Occipital lobe (tissue), 2 donors: ENCODE measurements around the gene PAQR8. TPM values are rescaled to one million over a fixed set of nuclear protein-coding genes. Genes with fewer than 3 reads are reported as not detected.
"Not testable (repeated sequence)": the region's sequence is repeated elsewhere in the genome, so short reads cannot be mapped to it uniquely, and the experiment has no call there.

Experiments used
- DNase-seq: peaks from one replicate; lab custom pipeline; 2025; lab: John Stamatoyannopoulos, UW
- total RNA-seq: library from RNA; depleted of rRNA; stranded (reverse); fragments of >200 nt; gene quantifications from one replicate; pipeline ENCODE4 v1.2.3, GENCODE V29; 2014

The PAQR8 gene
- total RNA-seq, 1 donor from 2014 or later = 12.8 TPM

DNA sequence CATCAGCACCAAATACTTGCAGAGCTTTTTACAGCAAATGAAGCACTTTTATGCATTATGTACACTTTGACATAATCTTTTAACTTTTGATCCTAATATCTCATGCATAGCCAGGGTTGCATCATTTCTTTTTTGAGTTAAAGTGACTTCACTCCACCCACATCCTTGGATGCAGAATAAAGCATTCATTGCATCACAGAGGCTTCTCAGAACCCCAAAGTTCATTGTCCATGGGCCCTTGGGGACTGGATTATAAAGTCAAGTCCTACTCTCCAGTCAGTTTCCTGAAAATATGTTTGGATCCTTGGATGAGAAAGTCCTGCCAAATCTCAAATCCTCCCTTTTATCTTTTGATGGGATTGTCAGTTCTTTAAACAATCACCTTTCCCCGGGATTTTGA lies 47.5 kb downstream of the PAQR8 start:
- no peak for DNase-seq

- no peak for DNase-seq
These were observed 49.0 kb downstream of the PAQR8 start for GRCh38 chr6:52410979-52411378.

DNA sequence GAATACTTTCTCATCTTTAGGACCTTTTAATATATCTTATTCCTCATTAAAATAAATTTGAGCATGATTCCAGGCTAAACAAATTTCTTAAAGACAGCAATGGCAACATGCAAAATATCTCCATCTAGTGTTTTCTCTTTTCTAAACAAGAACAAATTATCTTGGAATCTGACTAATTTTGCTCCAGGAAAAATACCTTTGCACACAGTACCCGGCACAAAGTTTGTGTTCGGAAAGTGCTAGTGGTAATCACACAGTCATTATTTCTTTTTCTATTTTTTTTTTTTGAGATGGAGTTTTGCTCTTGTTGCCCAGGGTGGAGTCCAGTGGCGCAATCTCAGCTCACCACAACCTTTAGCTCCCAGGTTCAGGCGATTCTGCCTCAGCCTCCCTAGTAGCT lies 50.0 kb downstream of the PAQR8 start:
- no peak for DNase-seq

DNA sequence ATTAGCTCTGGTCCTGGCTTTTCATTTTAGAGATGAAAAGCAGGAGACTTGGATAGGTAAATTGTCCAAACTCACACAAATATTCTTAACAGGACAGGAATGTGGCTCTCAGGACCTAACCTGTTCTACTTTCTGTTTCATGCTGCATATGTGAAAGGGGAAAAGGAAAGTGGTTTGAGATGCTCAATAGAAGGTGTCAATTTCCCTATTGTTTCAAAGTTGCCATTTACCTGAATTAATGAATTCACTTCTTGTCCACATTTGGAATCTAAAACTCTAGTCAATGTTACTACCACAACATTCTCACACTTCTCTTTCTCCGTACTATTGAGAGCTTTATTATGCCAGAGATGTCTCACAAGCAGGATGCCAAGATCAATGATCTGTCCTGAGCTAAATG lies 53.4 kb downstream of the PAQR8 start:
- DNase-seq = no peak

- no peak for DNase-seq
These were observed 54.1 kb downstream of the PAQR8 start for GRCh38 chr6:52415917-52416628.

DNA sequence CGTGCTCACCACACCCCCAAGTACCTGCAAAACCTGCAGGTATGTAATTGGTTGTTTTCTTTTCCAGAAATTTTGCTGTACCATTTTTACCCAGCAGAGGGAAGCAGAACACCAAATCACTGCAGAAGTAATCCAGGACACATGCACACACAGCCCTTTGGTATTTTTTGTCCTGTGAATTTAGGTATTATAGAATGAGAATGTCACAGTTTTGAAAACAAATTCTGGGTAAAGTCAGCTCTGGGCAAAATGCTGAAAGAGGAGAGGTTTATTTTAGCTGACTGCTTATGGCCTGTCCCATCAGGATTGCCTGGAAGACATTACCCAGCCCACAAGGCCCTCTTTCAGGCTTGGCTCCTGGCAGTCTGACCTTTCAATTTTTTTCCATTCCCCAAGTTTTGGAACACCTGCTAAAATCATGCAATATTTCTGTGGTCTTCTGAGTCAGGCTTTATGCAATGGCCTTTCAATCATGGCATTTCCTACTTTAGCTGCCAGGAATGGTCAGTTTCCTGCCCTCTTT lies 54.7 kb downstream of the PAQR8 start:
- no peak for DNase-seq

GRCh38 chr6:52417675-52418111 lies 55.7 kb downstream of the PAQR8 start:
- DNase-seq = no peak

DNA sequence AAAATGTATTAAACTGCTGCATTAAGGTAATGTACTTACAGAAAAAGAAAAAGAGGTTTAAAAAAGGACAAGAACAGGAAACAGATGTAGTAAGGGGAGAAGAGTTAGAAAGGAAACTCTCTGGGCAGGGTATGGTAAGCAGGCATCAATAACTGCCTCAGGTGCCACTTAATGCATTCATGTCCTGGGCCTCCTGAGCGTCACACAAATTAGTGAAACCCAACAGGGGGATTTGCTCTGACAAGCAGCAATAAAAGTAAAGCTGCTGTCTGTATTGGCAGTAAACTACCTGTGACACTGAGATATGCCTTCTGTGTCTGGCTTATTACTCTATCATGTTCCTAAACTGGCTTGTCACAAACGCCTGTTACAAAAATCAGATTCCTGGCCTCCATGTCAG lies 56.7 kb downstream of the PAQR8 start:
- no peak for DNase-seq

DNA sequence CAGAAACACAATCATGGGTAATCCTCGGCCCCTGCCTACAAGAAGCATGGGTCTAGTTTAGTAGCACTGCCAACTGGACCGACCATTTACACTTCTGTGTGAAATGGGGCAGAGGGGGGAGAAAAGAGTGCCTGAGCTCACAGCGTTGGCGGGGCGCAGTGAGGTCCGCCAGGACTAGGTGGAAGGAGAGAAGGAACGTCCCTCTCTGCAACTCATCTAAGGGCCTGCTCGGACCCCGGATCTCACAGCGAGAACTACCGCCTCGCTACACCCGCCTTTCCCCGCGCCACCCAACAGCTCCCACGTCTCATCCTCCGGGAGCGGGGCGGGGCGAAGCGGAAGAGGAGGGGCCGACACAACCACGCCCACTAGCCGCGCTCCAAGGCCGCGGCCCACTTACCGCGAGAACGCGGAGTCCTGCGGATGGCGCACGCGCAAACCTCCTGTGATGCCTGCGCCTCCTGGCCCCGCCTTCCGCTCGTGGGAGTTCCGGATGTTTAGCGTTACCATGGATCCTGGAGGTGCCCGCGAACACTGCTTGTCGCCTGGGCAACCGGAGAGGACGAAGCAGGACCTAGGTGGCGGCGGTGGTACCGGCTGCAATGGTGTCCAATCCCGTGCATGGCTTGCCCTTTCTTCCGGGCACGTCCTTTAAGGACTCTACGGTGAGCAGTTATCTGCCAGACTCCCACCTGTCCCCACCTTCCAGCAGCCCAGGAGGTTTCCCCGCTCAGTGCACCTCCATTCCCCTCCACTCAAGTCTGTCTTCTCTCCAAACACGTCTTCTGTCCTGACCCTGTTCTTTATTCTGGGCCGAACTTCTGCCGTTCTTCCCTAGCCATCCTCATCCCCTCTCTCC lies 58.1 kb downstream of the PAQR8 start, which contains the start of gene EFHC1:
TSS of gene EFHC1 (plus strand) at position 534 of the 859 bp plus-strand sequence. CDS start at position 603, 69 bp downstream.
- peak; percentile 97 for DNase-seq

DNA sequence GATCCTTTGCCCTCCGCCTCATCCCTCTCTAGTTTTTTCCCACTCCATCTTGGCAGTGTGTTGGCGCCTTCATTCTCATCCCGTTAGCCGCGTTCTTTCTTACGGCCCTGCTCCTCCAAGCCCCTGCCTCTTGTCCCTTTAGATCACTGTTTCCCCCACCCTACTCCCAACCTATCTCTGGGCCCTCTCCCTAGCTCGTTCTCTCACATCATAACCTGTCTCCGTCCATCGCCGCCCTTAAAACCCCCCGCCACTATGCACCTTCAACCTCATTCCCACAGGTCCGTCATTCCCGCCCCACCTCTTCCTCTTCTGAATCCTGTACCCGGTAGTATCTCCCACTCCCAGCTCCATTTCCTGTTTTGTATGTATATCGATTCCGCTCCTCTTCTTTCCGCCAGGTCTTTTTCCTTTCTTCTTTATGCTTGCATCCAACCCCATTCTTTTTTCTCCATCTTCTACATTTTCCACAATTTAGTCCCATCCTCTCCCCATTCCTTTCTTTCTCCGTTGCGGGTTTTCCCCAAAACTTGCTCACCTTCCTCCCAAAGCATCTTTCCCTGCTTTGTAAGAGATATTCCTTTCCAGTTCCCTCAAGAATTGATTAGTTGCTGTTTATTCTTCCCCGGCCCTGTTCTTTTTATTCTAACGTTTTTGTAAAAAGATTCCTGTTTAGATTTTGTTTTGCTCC lies 58.9 kb downstream of the PAQR8 start:
- peak; percentile 31 for DNase-seq

GRCh38 chr6:52422156-52422555 lies 60.2 kb downstream of the PAQR8 start:
- no peak for DNase-seq

GRCh38 chr6:52423448-52423847 lies 61.5 kb downstream of the PAQR8 start:
- no peak for DNase-seq

GRCh38 chr6:52423971-52424381 lies 62.0 kb downstream of the PAQR8 start:
- DNase-seq = no peak

DNA sequence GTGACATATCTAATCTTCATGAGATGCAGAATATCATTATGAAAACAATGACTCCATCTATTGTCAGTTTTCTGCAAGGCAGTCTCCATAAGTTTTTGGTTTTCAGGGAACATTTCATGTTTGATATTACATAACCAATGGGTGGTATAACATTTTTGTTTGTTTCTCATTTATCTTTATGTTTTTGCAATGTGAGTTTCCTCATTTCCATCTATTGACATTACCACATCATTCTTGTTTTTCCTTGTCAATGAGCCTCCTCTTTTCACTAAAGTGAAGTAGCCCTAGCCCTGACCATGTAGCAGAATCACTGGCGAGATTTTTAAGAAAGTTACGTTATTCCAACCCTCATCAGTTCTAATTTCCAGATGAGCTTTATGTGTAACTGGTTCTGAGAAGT lies 62.6 kb downstream of the PAQR8 start:
- no peak for DNase-seq

GRCh38 chr6:52426667-52427066 lies 64.7 kb downstream of the PAQR8 start:
- DNase-seq = no peak

GRCh38 chr6:52433294-52433693 lies 71.3 kb downstream of the PAQR8 start:
- DNase-seq = not testable (repeated sequence)

DNA sequence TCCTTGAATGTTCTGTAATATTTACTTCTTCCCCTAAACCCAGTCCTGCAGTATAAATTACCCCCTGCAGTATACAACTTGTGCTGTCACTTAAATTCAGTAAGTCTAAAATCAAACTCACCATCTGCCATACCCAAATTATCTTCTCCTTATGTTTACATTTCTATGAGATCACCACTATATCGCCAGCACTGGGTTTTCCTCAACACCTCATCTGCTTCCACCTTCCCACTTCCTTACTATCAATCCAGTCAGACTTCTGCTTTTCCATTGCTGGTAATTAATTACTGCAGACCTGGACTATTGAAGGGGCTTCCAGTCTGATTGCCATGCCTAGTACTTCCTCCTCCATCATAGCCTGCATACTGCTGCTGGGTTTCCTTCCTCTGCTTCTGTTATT lies 73.4 kb downstream of the PAQR8 start:
- DNase-seq = no peak

DNA sequence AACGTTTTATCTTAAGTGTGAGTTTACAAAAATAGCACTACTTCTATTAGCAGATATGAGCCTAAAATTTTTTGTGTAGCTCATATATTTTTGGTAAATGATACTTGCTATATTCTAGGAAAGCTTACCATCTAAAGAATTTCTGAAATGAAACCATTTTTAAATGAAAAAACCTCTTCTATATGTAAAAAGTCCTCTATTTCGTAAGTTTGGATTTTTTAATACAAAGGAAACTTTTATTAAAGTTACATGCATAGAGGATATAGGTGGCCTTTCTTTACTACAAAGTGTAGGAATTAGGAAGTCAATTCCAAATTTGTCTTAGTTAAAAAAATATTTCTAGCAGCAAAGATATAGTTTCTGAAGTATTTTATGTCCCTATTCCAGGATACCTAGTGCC lies 77.0 kb downstream of the PAQR8 start:
- no peak for DNase-seq

DNA sequence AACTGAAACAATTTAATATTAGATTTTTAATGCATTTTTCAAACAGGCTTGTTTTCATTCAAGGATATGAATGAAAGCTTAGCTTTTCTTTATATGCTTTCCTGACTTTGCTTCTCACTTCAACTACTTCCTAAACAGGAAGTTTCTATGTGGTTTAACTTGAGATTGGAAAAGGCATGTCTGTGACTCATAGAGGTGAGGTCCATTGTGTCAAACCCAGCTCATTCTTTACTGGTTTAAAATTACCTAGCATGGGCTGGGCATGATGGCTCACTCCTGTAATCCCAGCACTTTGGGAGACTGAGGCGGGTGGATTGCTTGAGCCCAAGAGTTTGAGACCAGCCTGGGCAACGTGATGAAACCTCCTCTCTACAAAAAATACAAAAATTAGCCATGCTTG lies 92.6 kb downstream of the PAQR8 start:
- no peak for DNase-seq

DNA sequence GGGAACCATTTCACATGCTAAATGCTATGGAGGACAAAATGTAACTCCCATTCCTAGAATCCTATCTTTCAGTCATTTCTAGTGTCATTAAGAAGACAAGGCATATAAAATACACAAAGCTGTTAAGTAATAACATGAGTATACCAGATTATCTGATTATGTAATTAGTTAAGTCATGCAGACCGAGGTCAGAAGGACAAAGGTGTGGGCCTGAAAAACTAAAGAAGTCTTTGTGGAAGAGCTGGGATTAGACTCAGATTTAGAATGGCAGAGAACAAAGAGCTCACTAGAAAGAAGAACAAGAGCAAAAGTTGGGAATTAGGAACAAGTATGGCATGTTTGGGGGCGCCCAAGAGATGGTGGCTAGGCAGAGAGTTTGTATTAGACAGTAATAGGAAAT lies 95.1 kb downstream of the PAQR8 start:
- no peak for DNase-seq
